C4-2B (cell line): Measurements from ENCODE around the gene DUSP12.

Experiments
- CTCF ChIP-seq: fragments of 450-650 bp; conservative IDR thresholded peaks from 2 replicates; pipeline ENCODE4 v1.5.1; 2017; ENCODE audit warnings: mild to moderate bottlenecking
- ZFX ChIP-seq: fragments of 450-650 bp; IDR thresholded peaks from 2 replicates; pipeline ENCODE4 v1.6.1; 2017

DNA sequence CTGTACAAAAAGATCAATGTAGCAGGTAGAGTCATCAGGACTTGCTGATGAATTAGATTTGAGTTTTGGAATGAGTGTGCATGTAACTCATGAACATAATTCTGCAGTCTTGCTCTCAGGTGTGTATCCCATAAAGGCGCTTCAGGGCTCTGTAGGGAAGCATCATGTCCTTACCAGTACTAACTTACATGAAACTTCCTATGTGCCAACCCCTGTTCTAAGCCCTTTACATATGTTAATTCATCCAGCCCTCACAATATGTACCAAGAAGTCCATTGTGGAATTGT lies 30.3 kb upstream of the DUSP12 start:
- TF ChIP-seq CTCF (no peak), ZFX (no peak)
